H54 (cell line): ENCODE results near the gene ACER3.
"Not testable (repeated sequence)": the region's sequence is repeated elsewhere in the genome, so short reads cannot be mapped to it uniquely, and the experiment has no call there.

Source experiments
- DNase-seq: peaks from one replicate; pipeline ENCODE4 v3.0.0; 2011; ENCODE audit warnings: low spot score, mixed read lengths; ENCODE audit not compliant: insufficient read length
- FAIRE-seq: peaks from 3 replicates; lab custom pipeline; 2011; peaks lifted over from hg19 to GRCh38; lab: Jason Lieb, UNC
- POLR2A ChIP-seq: IDR thresholded peaks from 2 replicates; pipeline ENCODE4 v1.6.1; 2011; ENCODE audit warnings: low read depth, mild to moderate bottlenecking, low read length

The ACER3 gene

DNA sequence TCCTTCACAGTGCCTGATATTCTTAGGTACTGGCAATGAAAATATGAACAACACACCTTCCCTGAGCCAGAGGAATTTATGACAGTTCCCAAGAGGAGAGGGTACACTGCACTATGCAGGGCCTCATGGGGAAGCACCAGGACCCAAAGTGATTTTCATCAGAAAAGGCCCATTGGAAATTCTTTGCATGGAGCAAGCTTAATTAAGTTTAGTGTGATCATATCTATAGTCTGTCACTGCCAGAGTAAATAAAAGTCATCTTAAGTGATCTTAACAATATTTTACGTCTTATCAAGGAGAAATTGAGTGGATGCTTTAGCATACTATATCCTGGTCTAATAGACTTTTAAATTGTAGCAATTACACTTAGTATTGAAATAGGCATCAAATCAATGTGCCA is 86.5 kb downstream of the ACER3 start:
- DNase-seq (no peak), FAIRE-seq (no peak)
- TF ChIP-seq POLR2A: no peak

- TF ChIP-seq POLR2A: no peak
- FAIRE-seq: no peak
- DNase-seq: no peak
Observed at GRCh38 chr11:76947800-76948199, 87.1 kb downstream of the ACER3 start.

GRCh38 chr11:76955459-76956114 is 94.9 kb downstream of the ACER3 start:
- no peak for TF ChIP-seq POLR2A
- DNase-seq: no peak
- no peak for FAIRE-seq

GRCh38 chr11:76962583-76963416 is 102.1 kb downstream of the ACER3 start:
- no peak for FAIRE-seq
- no peak for TF ChIP-seq POLR2A
- no peak for DNase-seq

GRCh38 chr11:76963417-76964168 is 102.9 kb downstream of the ACER3 start:
- FAIRE-seq: not testable (repeated sequence)

DNA sequence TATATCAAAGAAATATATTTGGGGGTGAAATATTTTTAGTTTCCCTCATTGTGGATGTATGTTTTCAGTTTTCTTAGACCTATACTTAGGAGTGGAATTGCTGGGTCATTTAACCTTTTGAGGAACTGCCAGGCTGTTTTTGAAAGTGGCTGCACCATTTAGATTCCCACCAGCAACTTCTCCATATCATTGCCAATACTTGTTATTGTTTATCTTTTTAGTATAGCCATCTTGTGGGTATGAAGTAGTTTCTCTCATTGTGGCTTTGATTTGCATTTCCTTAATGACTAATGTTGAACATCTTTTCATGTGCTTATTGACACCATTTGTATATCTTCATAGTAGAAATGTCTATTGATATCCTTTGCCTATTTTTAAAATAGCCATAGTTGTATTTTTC is 111.3 kb downstream of the ACER3 start:
- no peak for TF ChIP-seq POLR2A
- no peak for DNase-seq
- no peak for FAIRE-seq

More at GRCh38 chr11:76963417-76964168, 102.9 kb downstream of the ACER3 start:
- not testable (repeated sequence) for DNase-seq

- DNase-seq (no peak), FAIRE-seq (no peak)
- TF ChIP-seq POLR2A: no peak
Observed at GRCh38 chr11:76974179-76974891, 113.6 kb downstream of the ACER3 start.

DNA sequence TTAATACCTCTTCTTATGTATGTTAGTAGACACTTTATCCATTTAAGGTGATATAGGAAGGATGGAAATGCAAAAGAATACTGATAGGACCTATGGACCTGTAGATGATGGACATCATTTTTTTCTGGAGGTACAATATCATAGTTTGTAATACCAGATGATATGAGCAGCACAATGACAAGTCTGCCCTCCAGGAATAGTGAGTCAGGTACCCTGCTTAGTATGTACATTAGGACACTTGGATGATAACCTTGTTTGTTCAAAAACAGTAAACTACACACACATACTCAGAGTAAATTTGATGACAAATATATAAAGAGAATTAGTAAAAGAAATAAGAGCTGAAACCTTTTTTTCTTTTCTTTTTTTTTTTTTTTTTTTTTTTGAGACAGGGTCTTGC is 114.8 kb downstream of the ACER3 start:
- TF ChIP-seq POLR2A: no peak
- FAIRE-seq (no peak), DNase-seq (no peak)

DNA sequence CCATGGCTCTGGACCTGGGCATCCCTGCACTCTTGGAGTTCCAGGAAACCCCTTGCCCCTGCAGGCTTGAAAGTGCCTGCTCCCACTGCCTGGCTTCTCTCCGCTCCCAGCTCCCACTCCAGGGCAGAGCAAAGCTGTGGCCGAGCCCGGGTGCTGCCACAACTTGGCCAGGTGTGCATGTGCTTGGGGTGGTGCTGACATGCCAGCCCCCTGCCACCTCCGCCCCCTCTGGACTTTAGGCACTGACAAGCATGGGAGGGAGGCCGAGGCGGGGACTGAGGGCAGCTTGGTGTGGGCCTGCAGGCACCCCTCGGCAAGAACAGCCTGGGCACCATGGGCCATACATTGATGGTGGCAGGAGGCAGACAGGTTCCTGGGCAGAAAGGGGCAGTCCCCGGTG is 117.1 kb downstream of the ACER3 start:
- no peak for DNase-seq
- no peak for FAIRE-seq
- TF ChIP-seq POLR2A: no peak

DNA sequence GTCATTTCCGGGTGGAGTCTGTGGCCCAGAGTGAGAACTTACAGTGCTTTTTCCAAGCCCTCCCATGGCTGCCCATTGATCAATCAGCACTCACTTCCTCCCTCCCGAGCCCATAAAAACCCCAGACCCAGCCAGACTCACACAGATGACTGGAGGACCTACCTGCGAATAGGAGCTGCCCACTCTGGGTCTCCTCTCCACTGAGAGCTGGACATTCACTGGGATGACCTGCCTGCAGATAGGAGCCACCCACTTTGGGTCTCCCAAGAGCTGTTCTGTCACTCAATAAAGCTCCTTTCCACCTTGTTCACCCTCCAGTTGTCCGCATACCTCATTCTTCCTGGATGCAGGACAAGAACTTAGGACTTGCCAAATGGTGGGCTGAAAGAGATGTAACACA is 117.5 kb downstream of the ACER3 start:
- no peak for TF ChIP-seq POLR2A
- no peak for DNase-seq
- FAIRE-seq: no peak

DNA sequence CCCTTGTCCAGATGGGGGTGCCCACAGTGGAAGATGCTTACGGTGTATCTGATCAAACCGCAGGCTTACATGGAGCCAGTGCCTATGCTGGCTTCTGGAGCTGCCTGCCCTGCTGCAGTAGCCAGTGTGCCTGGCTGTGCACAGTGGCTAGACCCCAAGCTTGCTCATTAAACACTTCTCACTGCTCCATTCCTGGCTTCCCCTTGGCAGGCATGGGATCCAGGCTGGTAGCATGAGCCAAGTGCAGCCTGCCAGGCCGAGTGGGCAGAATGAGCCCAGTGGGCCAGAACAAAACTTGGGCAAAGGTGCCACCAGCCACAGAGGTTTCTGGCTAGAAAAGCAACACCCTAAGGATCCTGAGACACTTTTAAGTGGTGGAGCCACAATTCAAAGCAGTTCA is 118.1 kb downstream of the ACER3 start:
- DNase-seq (no peak), FAIRE-seq (no peak)
- TF ChIP-seq POLR2A: no peak

- DNase-seq (no peak), FAIRE-seq (no peak)
- no peak for TF ChIP-seq POLR2A
Observed at GRCh38 chr11:76980196-76980595, 119.5 kb downstream of the ACER3 start.

- FAIRE-seq (no peak), DNase-seq (no peak)
- no peak for TF ChIP-seq POLR2A
Observed at GRCh38 chr11:76984743-76985142, 124.0 kb downstream of the ACER3 start.
